DOHH2 (cell line): Measurements from ENCODE around the gene TMEM168.
"Not testable (repeated sequence)": the region's sequence is repeated elsewhere in the genome, so short reads cannot be mapped to it uniquely, and the experiment has no call there.

Source experiments
- H3F3A ChIP-seq: fragments of 200-600 bp; sonication (generic), shearing (Covaris generic); 2 replicates; pipeline ENCODE4 v1.6.0; 2016; ENCODE audit warnings: antibody characterized with exemption, mild to moderate bottlenecking; ENCODE audit not compliant: control insufficient read depth, insufficient read depth
- H3K27ac ChIP-seq: fragments of 200-600 bp; sonication (generic); 2 replicates; pipeline ENCODE4 v1.5.1; 2014; ENCODE audit warnings: low read depth, mild to moderate bottlenecking, low read length, moderate library complexity
- H3K27me3 ChIP-seq: fragments of 200-600 bp; sonication (generic); 2 replicates; pipeline ENCODE4 v1.6.1; 2014; ENCODE audit warnings: mild to moderate bottlenecking, low read length, mixed read lengths; ENCODE audit not compliant: control insufficient read depth
- H3K36me3 ChIP-seq: fragments of 200-600 bp; sonication (generic); 2 replicates; pipeline ENCODE4 v1.6.1; 2014; ENCODE audit warnings: mild to moderate bottlenecking, low read length, moderate library complexity, mixed read lengths; ENCODE audit not compliant: control insufficient read depth
- H3K4me1 ChIP-seq: fragments of 200-600 bp; sonication (generic); 2 replicates; pipeline ENCODE4 v1.6.1; 2014; ENCODE audit warnings: mild to moderate bottlenecking, low read length, mixed read lengths; ENCODE audit not compliant: control insufficient read depth
- H3K4me2 ChIP-seq: fragments of 200-600 bp; sonication (generic); 2 replicates; pipeline ENCODE4 v1.6.0; 2014; ENCODE audit warnings: mild to moderate bottlenecking, low read length, moderate library complexity
- H3K4me3 ChIP-seq: fragments of 200-600 bp; sonication (generic); 2 replicates; pipeline ENCODE4 v1.5.1; 2014; ENCODE audit warnings: mild to moderate bottlenecking, low read length, mixed read lengths
- H3K79me2 ChIP-seq: fragments of 200-600 bp; sonication (generic); 2 replicates; pipeline ENCODE4 v1.6.1; 2014; ENCODE audit warnings: mild to moderate bottlenecking, low read length, mixed read lengths; ENCODE audit not compliant: control insufficient read depth
- H3K9me2 ChIP-seq: fragments of 200-600 bp; sonication (generic); replicated peaks from 2 replicates; pipeline ENCODE4 v1.6.1; 2014; ENCODE audit warnings: mild to moderate bottlenecking, low read length, mixed read lengths; ENCODE audit not compliant: control insufficient read depth
- H3K9me3 ChIP-seq: fragments of 200-600 bp; sonication (generic); 2 replicates; pipeline ENCODE4 v1.6.1; 2014; ENCODE audit warnings: antibody characterized with exemption, low read length, mixed read lengths; ENCODE audit not compliant: control insufficient read depth, insufficient read depth
- H4K20me1 ChIP-seq: fragments of 200-600 bp; sonication (generic); 2 replicates; pipeline ENCODE4 v1.6.0; 2014; ENCODE audit warnings: low read depth, mild to moderate bottlenecking, antibody characterized with exemption, low read length, moderate library complexity; ENCODE audit not compliant: control insufficient read depth, insufficient read depth
- CTCF ChIP-seq: fragments of 200-600 bp; sonication (generic); IDR thresholded peaks from one replicate; pipeline ENCODE4 v1.5.1; 2014; ENCODE audit warnings: antibody characterized with exemption, mild to moderate bottlenecking, low read depth, low read length; ENCODE audit not compliant: poor library complexity, severe bottlenecking
- EZH2phosphoT487 ChIP-seq: fragments of 200-600 bp; sonication (generic); IDR thresholded peaks from 2 replicates; pipeline ENCODE4 v1.6.1; 2017; ENCODE audit warnings: borderline replicate concordance, mild to moderate bottlenecking, antibody characterized with exemption, low read length, moderate library complexity, mixed read lengths

Gene TMEM168

GRCh38 chr7:112789817-112790585 lies at the start of gene TMEM168:
TSS of gene TMEM168 (minus strand) at chr7:112790393. CDS start at chr7:112784825, 5,568 bp downstream.
- Histone ChIP-seq H3K4me2 (peak within 1 kb of the TSS; percentile 93), H3F3A (peaks cover 3% of the 10 kb centered on the region; the same call in 1 of the 2 replicates), H3K4me3 (peak within 1 kb of the TSS; percentile 93), H3K27me3 (no peaks in the 10 kb centered on the region), H3K27ac (peak within 1 kb of the TSS; percentile 69), H4K20me1 (no peaks in the 10 kb centered on the region), H3K36me3 (peaks cover 5% of the 10 kb centered on the region; the same call in 1 of the 2 replicates), H3K79me2 (peaks cover 48% of the 10 kb centered on the region), H3K9me2 (no peaks in the 10 kb centered on the region), H3K4me1 (peaks cover 26% of the 10 kb centered on the region), H3K9me3 (no peaks in the 10 kb centered on the region)
- TF ChIP-seq CTCF, result peak; percentile 42
- no peak for TF ChIP-seq EZH2phosphoT487

GRCh38 chr7:112835928-112836327 lies 45.7 kb upstream of the TMEM168 start:
- not testable (repeated sequence) for H3K9me3 ChIP-seq

GRCh38 chr7:112833082-112833481 lies 42.9 kb upstream of the TMEM168 start:
- H3K27ac ChIP-seq, result no peak overlapping the region
- TF ChIP-seq EZH2phosphoT487 (no peak), CTCF (no peak)
- H3K4me2 ChIP-seq, result no peak overlapping the region
- H3K27me3 ChIP-seq, result no peaks in the 10 kb centered on the region
- no peaks in the 10 kb centered on the region for H3K9me2 ChIP-seq
- H4K20me1 ChIP-seq, result no peaks in the 10 kb centered on the region
- no peak overlapping the region for H3K4me3 ChIP-seq
- peaks cover 23% of the 10 kb centered on the region for H3K36me3 ChIP-seq
- H3F3A ChIP-seq, result no peaks in the 10 kb centered on the region
- H3K9me3 ChIP-seq, result peaks cover 20% of the 10 kb centered on the region; the same call in 1 of the 2 replicates
- H3K4me1 ChIP-seq, result 0 out of 2 replicates have a peak, but pooled peaks cover 2% of the 10 kb centered on the region
- H3K79me2 ChIP-seq, result no peaks in the 10 kb centered on the region

More at GRCh38 chr7:112835928-112836327, 45.7 kb upstream of the TMEM168 start:
- not testable (repeated sequence) for H3K4me3 ChIP-seq, H3K27ac ChIP-seq, H4K20me1 ChIP-seq, H3K79me2 ChIP-seq, H3K36me3 ChIP-seq, H3K9me2 ChIP-seq, H3F3A ChIP-seq, H3K27me3 ChIP-seq, H3K4me1 ChIP-seq, H3K4me2 ChIP-seq

- H3K36me3 ChIP-seq, result peaks cover 26% of the 10 kb centered on the region
- TF ChIP-seq EZH2phosphoT487, result no peak
- no peak for TF ChIP-seq CTCF
- no peaks in the 10 kb centered on the region for H3K9me2 ChIP-seq
These were observed 40.6 kb upstream of the TMEM168 start for GRCh38 chr7:112830769-112831168.

More at GRCh38 chr7:112830769-112831168, 40.6 kb upstream of the TMEM168 start:
- H3K79me2 ChIP-seq, result no peaks in the 10 kb centered on the region
- H3K27me3 ChIP-seq, result no peaks in the 10 kb centered on the region
- H3K9me3 ChIP-seq, result peaks cover 20% of the 10 kb centered on the region; the same call in 1 of the 2 replicates
- no peak overlapping the region for H3K4me3 ChIP-seq
- H3K4me1 ChIP-seq, result no peaks in the 10 kb centered on the region
- H3F3A ChIP-seq, result no peaks in the 10 kb centered on the region
- no peak overlapping the region for H3K27ac ChIP-seq
- no peaks in the 10 kb centered on the region for H4K20me1 ChIP-seq
- no peak overlapping the region for H3K4me2 ChIP-seq
